IMR-90 (cell line): ENCODE measurements around the gene RIIAD1. TPM values are rescaled to one million over a fixed set of nuclear protein-coding genes. Genes with fewer than 3 reads are reported as not detected.

Experiments
- ATAC-seq: fragments of 200-7000 bp; cut with Tn5 transposase; 2 replicates; pipeline ENCODE4 v1.9.1; 2020; ENCODE audit warnings: low read depth, mild to moderate bottlenecking, moderate library complexity
- BruUV-seq: library from RNA; stranded (reverse); fragments of 400-500 nt; replicated peaks from 2 replicates; lab custom pipeline; 2021; lab: Mats Ljungman, UMichigan
- CTCF ChIA-PET: fragments of 300-600 bp; formaldehyde crosslinking; extraction: SDS; loops from one replicate; lab custom pipeline; 2021; ENCODE audit warnings: antibody characterized with exemption; lab: Yijun Ruan, JAX
- POLR2A ChIA-PET: fragments of 300-600 bp; sonication (Branson Sonifier 250); formaldehyde crosslinking; loops from one replicate; lab custom pipeline; 2022; ENCODE audit warnings: antibody characterized with exemption; ENCODE audit not compliant: unreplicated experiment; lab: Charles Lee
- DNase-seq: peaks from one replicate; pipeline ENCODE4 v3.0.0; 2013
- H2AFZ ChIP-seq: replicated peaks from 2 replicates; pipeline ENCODE3; 2013; ENCODE audit warnings: low read length, mild to moderate bottlenecking; ENCODE audit not compliant: poor library complexity
- H2AK5ac ChIP-seq: 2 replicates; pipeline ENCODE4 v1.6.1; 2013; ENCODE audit warnings: low read depth, low read length, inconsistent platforms
- H2AK9ac ChIP-seq: replicated peaks from 2 replicates; pipeline ENCODE3; 2013; ENCODE audit warnings: mild to moderate bottlenecking, low read depth, low read length, moderate library complexity; ENCODE audit not compliant: poor library complexity
- H2BK120ac ChIP-seq: 2 replicates; pipeline ENCODE4 v1.6.1; 2013; ENCODE audit warnings: low read depth, low read length, inconsistent platforms
- H2BK15ac ChIP-seq: 3 replicates; pipeline ENCODE4 v1.6.1; 2013; ENCODE audit warnings: low read depth, low read length, inconsistent platforms
- H2BK20ac ChIP-seq: 2 replicates; pipeline ENCODE4 v1.6.1; 2013; ENCODE audit warnings: low read depth, mild to moderate bottlenecking, inconsistent platforms, low read length, moderate library complexity
- H2BK5ac ChIP-seq: 2 replicates; pipeline ENCODE4 v1.6.1; 2013; ENCODE audit warnings: mild to moderate bottlenecking, low read depth, low read length, inconsistent platforms; ENCODE audit not compliant: poor library complexity, severe bottlenecking
- H3K14ac ChIP-seq: replicated peaks from 2 replicates; pipeline ENCODE4 v1.6.1; 2013; ENCODE audit warnings: low read depth, low read length, inconsistent platforms
- H3K18ac ChIP-seq: 2 replicates; pipeline ENCODE4 v1.6.1; 2013; ENCODE audit warnings: low read depth, low read length, control low read depth
- H3K23ac ChIP-seq: 2 replicates; pipeline ENCODE4 v1.6.1; 2013; ENCODE audit warnings: low read depth, low read length, inconsistent platforms
- H3K27ac ChIP-seq: 2 replicates; pipeline ENCODE4 v1.5.1; 2013; ENCODE audit warnings: mild to moderate bottlenecking, control low read depth, low read length; ENCODE audit not compliant: insufficient read depth
- H3K27me3 ChIP-seq: 2 replicates; pipeline ENCODE4 v1.6.1; 2013; ENCODE audit warnings: low read length; ENCODE audit not compliant: control insufficient read depth, insufficient read depth
- H3K36me3 ChIP-seq: 2 replicates; pipeline ENCODE4 v1.6.1; 2013; ENCODE audit warnings: low read length, mixed read lengths; ENCODE audit not compliant: control insufficient read depth, insufficient read depth
- H3K4ac ChIP-seq: 2 replicates; pipeline ENCODE4 v1.6.1; 2013; ENCODE audit warnings: low read depth, low read length, inconsistent platforms
- H3K4me1 ChIP-seq: 2 replicates; pipeline ENCODE4 v1.6.1; 2013; ENCODE audit warnings: low read length, mixed read lengths; ENCODE audit not compliant: control insufficient read depth, insufficient read depth
- H3K4me2 ChIP-seq: 2 replicates; pipeline ENCODE4 v1.6.1; 2013; ENCODE audit warnings: low read depth, mild to moderate bottlenecking, control low read depth, low read length, moderate library complexity
- H3K4me3 ChIP-seq: 2 replicates; pipeline ENCODE4 v1.5.1; 2013; ENCODE audit warnings: low read depth, mild to moderate bottlenecking, control low read depth, low read length, moderate library complexity; ENCODE audit not compliant: insufficient read depth
- H3K56ac ChIP-seq: 2 replicates; pipeline ENCODE4 v1.6.1; 2013; ENCODE audit warnings: low read length, inconsistent platforms; ENCODE audit not compliant: insufficient read depth; ENCODE audit errors: extremely low read depth
- H3K79me1 ChIP-seq, 2 experiments: 2 replicates each; pipeline ENCODE4 v1.6.1; 2013; ENCODE audit warnings: low read length in 2 of 2, inconsistent platforms in 1 of 2, low read depth in 1 of 2
- H3K9ac ChIP-seq: 2 replicates; pipeline ENCODE4 v1.6.1; 2013; ENCODE audit warnings: low read depth, low read length, control low read depth
- H3K9me1 ChIP-seq: 2 replicates; pipeline ENCODE4 v1.6.1; 2013; ENCODE audit warnings: low read length, inconsistent platforms; ENCODE audit not compliant: insufficient read depth
- H3K9me3 ChIP-seq: 2 replicates; pipeline ENCODE4 v1.6.1; 2013; ENCODE audit warnings: low read length; ENCODE audit not compliant: control insufficient read depth, insufficient read depth
- H4K20me1 ChIP-seq: 2 replicates; pipeline ENCODE4 v1.6.1; 2013; ENCODE audit warnings: low read length, inconsistent platforms; ENCODE audit not compliant: insufficient read depth
- H4K5ac ChIP-seq: 2 replicates; pipeline ENCODE4 v1.6.1; 2013; ENCODE audit warnings: mild to moderate bottlenecking, low read depth, low read length, control low read depth
- H4K8ac ChIP-seq, 2 experiments: 2 replicates each; pipeline ENCODE4 v1.6.1; 2013; ENCODE audit warnings: low read depth in 2 of 2, low read length in 2 of 2, control low read depth in 1 of 2, inconsistent platforms in 1 of 2
- H4K91ac ChIP-seq: 2 replicates; pipeline ENCODE4 v1.6.1; 2013; ENCODE audit warnings: low read depth, low read length, inconsistent platforms; ENCODE audit not compliant: insufficient read depth
- MAZ ChIP-seq: IDR thresholded peaks from 2 replicates; pipeline ENCODE4 v1.6.1; 2012; ENCODE audit warnings: low read depth, mild to moderate bottlenecking, low read length, improper control_type of control experiment, moderate library complexity, borderline replicate concordance
- dilution Hi-C: fragments of 300-500 bp; cut with HindIII; formaldehyde crosslinking; loops from one replicate; pipeline ENCODE4 v1.14.3; 2018; ENCODE audit warnings: low sequenced_read_pairs; ENCODE audit not compliant: unreplicated experiment
- in situ Hi-C: fragments of 300-500 bp; cut with MboI; formaldehyde crosslinking; loops from 3 replicates; pipeline ENCODE4 v1.14.3; 2019; ENCODE audit warnings: low sequenced_read_pairs, inconsistent platforms, mixed read lengths
- intact Hi-C: fragments of 100-400 bp; cut with micrococcal nuclease; formaldehyde crosslinking; loops from 2 replicates; pipeline ENCODE4 v1.10.0; 2022
- polyA plus RNA-seq, 3 experiments: library from polyadenylated mRNA; depleted of rRNA; stranded (reverse); fragments of >200 nt; gene quantifications; 2 replicates each; pipeline ENCODE4 v1.2.3, GENCODE V29; 2012; ENCODE audit warnings: low replicate concordance in 1 of 3
- total RNA-seq: library from RNA; depleted of rRNA; stranded (reverse); fragments of >200 nt; gene quantifications from 2 replicates; pipeline ENCODE4 v1.2.3, GENCODE V29; 2012

Gene RIIAD1
- total and polyA plus RNA-seq, 2 of the 4 experiments (the other 2 are of a cell fraction) = not detected

GRCh38 chr1:151759241-151759640 lies 37.9 kb downstream of the RIIAD1 start:
- Histone ChIP-seq H3K27ac (no peak overlapping the region), H2BK5ac (no peak overlapping the region), H3K36me3 (peaks cover 22% of the 10 kb centered on the region), H3K4ac (no peak overlapping the region), H4K5ac (no peak overlapping the region), H2AFZ (no peak overlapping the region), H4K8ac (no peak overlapping the region), H3K4me3 (no peak overlapping the region), H2BK15ac (no peak overlapping the region), H3K79me1 (peaks cover 5 to 32% of the 10 kb centered on the region in 2 experiments), H2BK20ac (no peak overlapping the region), H3K56ac (no peak overlapping the region), H4K20me1 (no peaks in the 10 kb centered on the region), H4K91ac (no peak overlapping the region), H3K9me1 (peaks cover 9% of the 10 kb centered on the region), H2BK120ac (no peak overlapping the region), H3K27me3 (no peaks in the 10 kb centered on the region), H3K14ac (no peak overlapping the region), H3K9ac (no peak overlapping the region), H3K4me2 (no peak overlapping the region), H2AK5ac (no peak overlapping the region), H3K18ac (no peak overlapping the region), H3K9me3 (no peaks in the 10 kb centered on the region), H3K4me1 (peaks cover 3% of the 10 kb centered on the region; the same call in 1 of the 2 replicates), H2AK9ac (no peak overlapping the region), H3K23ac (no peak overlapping the region)
- ChIA-PET POLR2A (interaction anchor here (0.7 kb wide), 1 partner anchor 10 kb away, joined by 12 read pairs; no protein-coding TSS in a partner anchor), CTCF (no interaction called here)
- DNase-seq = peak; percentile 25
- in situ Hi-C loops (no loop called here), dilution Hi-C loops (no loop called here), intact Hi-C loops (no loop called here)
- ATAC-seq = no peak
- TF ChIP-seq MAZ = no peak
- no TSS peak for BruUV-seq
